Small intestine (tissue), 7 donors: ENCODE measurements around the gene ATP8B3. TPM values are rescaled to one million over a fixed set of nuclear protein-coding genes. Genes with fewer than 3 reads are reported as not detected.
"Not testable (repeated sequence)": the region's sequence is repeated elsewhere in the genome, so short reads cannot be mapped to it uniquely, and the experiment has no call there.

ENCODE experiments used
- DNase-seq, 2 donors: peaks; one replicate each; pipeline versions ENCODE4 v3.0.0 to v3.0.0-alpha.2; 2013
- FAIRE-seq: peaks from 2 replicates; lab custom pipeline; 2012; peaks lifted over from hg19 to GRCh38; lab: Jason Lieb, UNC
- H3K27ac ChIP-seq, 3 donors: one replicate each; pipeline ENCODE4 v1.5.1; 2013; ENCODE audit warnings: low read length in 2 of 3, mild to moderate bottlenecking in 2 of 3, control low read depth in 1 of 3, inconsistent platforms in 1 of 3, low read depth in 1 of 3, moderate library complexity in 1 of 3
- H3K27me3 ChIP-seq, 3 donors: one replicate each; pipeline ENCODE4 v1.6.1; 2013; ENCODE audit warnings: low read length in 3 of 3, inconsistent platforms in 1 of 3; ENCODE audit not compliant: control insufficient read depth in 3 of 3, insufficient read depth in 3 of 3
- H3K36me3 ChIP-seq, 3 donors: one replicate each; pipeline ENCODE4 v1.6.1; 2013; ENCODE audit warnings: low read length in 3 of 3, inconsistent platforms in 1 of 3, low read depth in 1 of 3, mild to moderate bottlenecking in 1 of 3, moderate library complexity in 1 of 3; ENCODE audit not compliant: control insufficient read depth in 3 of 3, insufficient read depth in 2 of 3
- H3K4me1 ChIP-seq, 3 donors: one replicate each; pipeline ENCODE4 v1.6.1; 2013; ENCODE audit warnings: low read length in 2 of 3, inconsistent platforms in 1 of 3, low read depth in 1 of 3, mild to moderate bottlenecking in 1 of 3, moderate library complexity in 1 of 3; ENCODE audit not compliant: control insufficient read depth in 3 of 3, insufficient read depth in 2 of 3
- H3K4me3 ChIP-seq, 3 donors: one replicate each; pipeline ENCODE4 v1.5.1; 2013; ENCODE audit warnings: low read length in 3 of 3, control low read depth in 1 of 3, inconsistent platforms in 1 of 3, low read depth in 1 of 3, mild to moderate bottlenecking in 1 of 3, moderate library complexity in 1 of 3
- H3K9me3 ChIP-seq, 2 donors: one replicate each; pipeline ENCODE4 v1.6.1; 2013; ENCODE audit warnings: low read depth in 1 of 2, low read length in 1 of 2; ENCODE audit not compliant: control insufficient read depth in 2 of 2, insufficient read depth in 1 of 2
- WGBS, 3 donors: extraction: QIAGEN DNeasy Blood & Tissue Kit; methylation state at CpG; one replicate each; pipeline ENCODE4 v1.1.7; 2013; 5-methylcytosine and 5-hydroxymethylcytosine counted together
- polyA plus RNA-seq, 4 donors: library from polyadenylated mRNA; stranded (reverse) in 3 of 4; unstranded in 1 of 4; fragments of 200-250 nt in 3 of 4; fragments of 120-200 nt in 1 of 4; gene quantifications; one replicate each; pipeline versions ENCODE4 v1.2.1 to v1.2.3, GENCODE V29; 2013
- donor health status: healthy with polysubstance abuse.
- donor health status: control.
- donor health status: control.
- donor health status: Bipolar disorder and iron deficiency.
- donor health status: healthy.

ATP8B3 gene
- polyA plus RNA-seq, 4 donors = 0.45 to 0.52 (median 0.47) TPM; not detected in 1

DNA sequence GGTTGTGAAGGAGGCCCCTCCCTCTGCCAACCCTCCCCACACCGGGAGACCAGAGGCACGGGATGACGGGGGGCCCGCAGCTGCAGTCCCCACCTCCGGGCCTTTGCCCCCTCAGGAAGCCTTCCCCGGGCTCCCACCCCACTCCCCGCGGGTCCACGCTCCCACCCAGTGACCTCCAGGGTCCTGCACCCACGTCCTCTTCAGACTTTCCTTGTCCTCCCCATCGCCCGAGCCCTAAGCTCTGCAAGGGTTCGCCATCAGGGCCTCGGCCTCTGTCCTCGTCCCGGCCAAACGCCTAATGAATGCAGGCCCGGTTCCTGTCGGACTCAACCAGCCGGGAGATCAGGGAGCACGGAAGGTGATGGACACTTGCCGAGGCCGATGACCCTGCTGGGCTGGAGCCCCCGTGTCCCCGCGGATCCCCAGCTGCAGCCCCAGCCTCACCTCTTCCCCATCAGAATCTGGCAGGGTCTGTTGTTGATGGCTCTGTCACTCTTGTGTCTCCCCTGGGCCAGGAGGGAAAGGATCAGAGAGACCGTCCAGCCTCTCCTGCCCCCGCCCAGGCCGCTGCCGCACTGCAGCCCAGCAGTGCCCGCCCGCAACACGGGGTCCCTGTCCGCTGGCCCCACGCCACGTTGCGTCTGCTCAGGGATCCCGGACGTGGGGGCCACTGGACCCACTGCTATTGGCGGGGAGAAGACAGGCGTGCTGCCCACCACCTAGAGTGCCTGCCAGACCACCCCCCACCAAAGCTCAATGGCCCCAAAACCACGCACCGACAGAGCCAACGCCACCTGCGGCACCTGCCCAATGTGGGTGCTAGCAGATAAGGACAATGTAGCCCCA lies 5.7 kb downstream of the ATP8B3 start:
- Histone ChIP-seq H3K36me3 (no peaks in the 10 kb centered on the region), H3K9me3 (no peaks in the 10 kb centered on the region), H3K27ac (no peak overlapping the region), H3K27me3 (peaks cover 0 to 2% (median 0%) of the 10 kb centered on the region in 3 donors), H3K4me1 (no peaks in the 10 kb centered on the region), H3K4me3 (no peak overlapping the region)
- no peak for FAIRE-seq
- WGBS, 3 donors = 68 to 80% (median 80%) methylated on average over 40 to 45 of the region's 45 CpGs
- no peak for DNase-seq

DNA sequence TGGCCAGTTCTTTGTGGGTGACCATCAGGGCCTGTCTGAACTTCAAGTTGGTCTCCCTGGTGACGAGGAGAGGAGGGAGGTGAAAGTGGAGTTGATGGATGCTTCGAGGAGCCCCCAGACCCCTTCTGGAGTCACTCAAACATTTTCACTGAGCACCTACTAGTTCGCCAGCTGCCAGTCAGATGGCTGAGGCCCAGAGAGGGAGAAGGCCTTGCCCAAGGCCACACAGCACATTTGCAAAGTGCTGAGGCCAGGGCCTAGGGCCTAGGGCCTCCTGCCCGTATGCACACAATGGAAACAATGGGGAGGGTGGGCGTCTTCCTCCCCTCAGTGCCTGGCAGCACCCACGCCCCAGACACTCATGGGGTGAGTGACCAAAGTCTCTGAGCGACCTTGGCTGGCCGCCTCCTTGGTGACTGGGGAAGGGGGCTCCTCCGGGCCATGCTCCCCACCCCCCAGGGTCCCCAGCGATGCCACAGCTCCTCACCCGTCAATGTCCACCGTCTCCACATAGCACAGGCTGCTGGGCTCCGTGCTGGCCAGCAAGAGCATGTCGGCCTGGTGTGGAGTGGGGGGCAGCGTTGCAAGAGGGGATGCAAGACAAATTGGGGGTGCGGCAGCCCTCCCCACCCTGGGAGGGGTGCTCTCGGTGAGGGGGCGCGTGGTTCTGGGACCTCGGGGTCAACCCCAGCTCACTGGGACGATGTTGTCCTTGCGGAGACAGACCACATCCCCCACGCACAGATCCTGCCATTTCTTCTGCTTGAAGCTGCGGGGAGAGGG lies 6.5 kb downstream of the ATP8B3 start:
- no peak overlapping the region for H3K27ac ChIP-seq
- H3K9me3 ChIP-seq = no peaks in the 10 kb centered on the region
- peaks cover 0 to 2% (median 0%) of the 10 kb centered on the region in 3 donors for H3K27me3 ChIP-seq
- WGBS, 3 donors = 82 to 89% (median 82%) methylated on average over 22 to 24 of the region's 24 CpGs
- no peak for DNase-seq
- no peak for FAIRE-seq
- no peak overlapping the region for H3K4me3 ChIP-seq
- no peaks in the 10 kb centered on the region for H3K4me1 ChIP-seq
- H3K36me3 ChIP-seq = no peaks in the 10 kb centered on the region

DNA sequence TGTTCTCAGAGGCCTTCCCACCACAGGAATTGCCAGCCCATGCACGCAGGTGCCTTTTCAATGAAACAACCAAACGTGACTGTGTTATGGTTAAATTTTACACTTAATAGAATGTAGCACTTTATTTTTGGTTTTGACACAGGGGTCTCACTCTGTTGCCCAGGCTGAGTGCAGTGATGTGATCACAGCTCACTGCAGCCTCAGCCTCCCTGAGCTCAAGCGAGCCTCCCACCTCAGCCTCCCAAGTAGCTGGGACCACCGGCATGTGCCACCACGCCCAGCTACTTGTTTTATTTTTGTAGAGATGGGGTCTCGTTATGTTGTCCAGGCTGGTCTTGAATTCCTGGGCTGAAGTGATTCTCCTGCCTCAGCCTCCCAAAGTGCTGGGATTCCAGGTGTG lies 7.2 kb downstream of the ATP8B3 start:
- 82 to 88% (median 86%) methylated on average over 6 of the region's 6 CpGs for WGBS, 3 donors
- FAIRE-seq (no peak), DNase-seq (no peak)
- no peaks in the 10 kb centered on the region for H3K36me3 ChIP-seq
- no peak overlapping the region for H3K27ac ChIP-seq
- no peak overlapping the region for H3K4me3 ChIP-seq
- H3K4me1 ChIP-seq = no peaks in the 10 kb centered on the region
- H3K9me3 ChIP-seq = no peaks in the 10 kb centered on the region
- peaks cover 0 to under 1% (median 0%) of the 10 kb centered on the region in 3 donors for H3K27me3 ChIP-seq

DNA sequence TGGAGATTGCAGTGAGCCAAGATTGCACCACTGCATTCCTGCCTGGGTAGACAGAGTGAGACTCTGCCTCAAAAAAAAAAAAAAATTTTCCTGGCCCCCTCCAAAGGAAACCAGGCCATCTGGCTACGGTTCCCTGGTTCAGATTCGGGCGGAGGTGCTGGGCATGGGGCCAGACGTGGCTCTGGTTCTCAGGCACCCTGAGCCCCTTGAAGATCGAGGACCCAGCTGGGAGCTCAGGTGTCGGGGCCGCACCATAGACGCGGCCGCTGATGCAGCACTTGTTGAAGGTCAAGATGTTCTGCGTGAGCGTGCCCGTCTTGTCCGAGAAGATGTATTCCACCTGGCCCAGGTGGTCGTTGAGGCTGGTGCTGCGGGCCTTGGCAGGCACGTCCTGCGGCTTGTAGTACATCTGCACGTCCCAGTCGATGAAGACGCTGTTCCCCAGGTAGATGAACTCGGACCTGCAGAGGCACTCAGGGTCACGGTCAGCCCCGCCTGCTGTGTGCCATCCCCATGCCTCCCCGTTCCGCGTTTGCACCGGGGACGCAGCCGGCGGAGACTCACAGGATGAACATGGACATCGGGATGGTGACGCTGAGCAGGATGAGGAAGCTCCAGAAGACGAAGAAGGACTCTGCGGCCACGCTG lies 12.3 kb downstream of the ATP8B3 start:
- DNase-seq = no peak
- H3K4me1 ChIP-seq = no peaks in the 10 kb centered on the region
- H3K9me3 ChIP-seq = no peaks in the 10 kb centered on the region
- H3K36me3 ChIP-seq = no peaks in the 10 kb centered on the region
- 76 to 84% (median 82%) methylated on average over 32 to 36 of the region's 36 CpGs for WGBS, 3 donors
- H3K27me3 ChIP-seq = peaks cover 2 to 21% (median 4%) of the 10 kb centered on the region in 3 donors
- H3K27ac ChIP-seq = no peak overlapping the region
- no peak for FAIRE-seq
- no peak overlapping the region for H3K4me3 ChIP-seq

DNA sequence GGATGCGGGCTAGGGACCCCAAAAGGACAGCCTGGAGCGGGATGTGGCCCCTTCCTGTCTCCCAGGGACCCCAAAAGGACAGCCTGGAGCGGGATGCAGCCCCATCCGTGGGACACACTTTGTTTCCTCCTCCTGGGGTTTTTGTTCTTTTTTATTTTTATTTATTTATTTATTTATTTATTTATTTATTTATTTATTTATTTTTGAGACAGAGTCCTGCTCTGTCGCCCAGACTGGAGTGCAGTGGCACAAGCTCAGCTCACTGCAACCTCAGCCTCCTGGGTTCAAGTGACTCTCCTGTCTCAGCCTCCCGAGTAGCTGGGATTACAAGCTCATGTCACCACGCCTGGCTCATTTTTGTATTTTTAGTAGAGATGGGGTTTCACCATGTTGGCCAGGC lies 14.8 kb downstream of the ATP8B3 start:
- DNase-seq, H3K4me3 ChIP-seq, FAIRE-seq, H3K4me1 ChIP-seq, H3K36me3 ChIP-seq, H3K9me3 ChIP-seq, H3K27ac ChIP-seq: not testable (repeated sequence)
- 71 to 88% (median 80%) methylated on average over 7 of the region's 7 CpGs for WGBS, 3 donors
- peaks cover 2 to 21% (median 4%) of the 10 kb centered on the region in 3 donors for H3K27me3 ChIP-seq

DNA sequence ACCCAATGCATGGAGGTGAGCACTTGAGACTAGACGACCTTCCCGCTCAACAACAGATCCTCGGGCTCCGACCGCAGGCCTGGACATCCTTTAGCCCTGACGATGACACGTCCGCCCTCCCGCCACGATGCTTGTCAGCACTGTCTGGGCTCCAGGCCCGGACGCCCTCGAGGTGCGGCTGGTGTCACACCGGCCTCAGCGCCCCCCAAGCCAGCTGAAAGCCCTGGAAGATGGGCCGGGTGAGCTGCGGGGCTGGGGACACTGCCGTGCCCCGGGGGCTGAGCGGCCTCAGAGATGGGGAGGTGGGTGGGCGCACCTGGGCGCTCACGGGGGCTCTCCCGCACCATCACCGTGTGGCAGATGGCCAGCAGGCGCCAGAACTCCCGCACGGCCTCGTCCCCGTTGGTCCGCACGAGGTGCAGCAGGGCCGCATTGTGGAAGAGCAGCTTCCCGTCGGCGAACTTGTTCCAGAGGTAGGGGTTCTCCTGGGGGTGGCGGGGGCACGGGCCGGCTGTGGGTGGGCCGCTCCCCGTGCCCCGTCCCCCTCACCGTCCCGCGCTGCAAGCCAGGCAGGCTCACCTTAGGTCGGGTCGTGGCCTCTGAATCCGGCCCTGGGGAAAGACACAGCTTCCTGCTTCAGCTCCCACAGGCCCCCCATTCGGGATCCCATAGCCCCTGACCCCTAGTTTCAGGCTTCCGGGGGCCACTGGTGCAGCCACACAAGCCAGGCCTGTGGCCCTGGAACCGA lies 15.5 kb downstream of the ATP8B3 start:
- FAIRE-seq (no peak), DNase-seq (no peak)
- no peak overlapping the region for H3K4me3 ChIP-seq
- H3K9me3 ChIP-seq = no peaks in the 10 kb centered on the region
- H3K36me3 ChIP-seq = no peaks in the 10 kb centered on the region
- no peaks in the 10 kb centered on the region for H3K4me1 ChIP-seq
- 57 to 70% (median 64%) methylated on average over 45 to 52 of the region's 52 CpGs for WGBS, 3 donors
- no peak overlapping the region for H3K27ac ChIP-seq
- peaks cover 2 to 21% (median 4%) of the 10 kb centered on the region in 3 donors for H3K27me3 ChIP-seq

DNA sequence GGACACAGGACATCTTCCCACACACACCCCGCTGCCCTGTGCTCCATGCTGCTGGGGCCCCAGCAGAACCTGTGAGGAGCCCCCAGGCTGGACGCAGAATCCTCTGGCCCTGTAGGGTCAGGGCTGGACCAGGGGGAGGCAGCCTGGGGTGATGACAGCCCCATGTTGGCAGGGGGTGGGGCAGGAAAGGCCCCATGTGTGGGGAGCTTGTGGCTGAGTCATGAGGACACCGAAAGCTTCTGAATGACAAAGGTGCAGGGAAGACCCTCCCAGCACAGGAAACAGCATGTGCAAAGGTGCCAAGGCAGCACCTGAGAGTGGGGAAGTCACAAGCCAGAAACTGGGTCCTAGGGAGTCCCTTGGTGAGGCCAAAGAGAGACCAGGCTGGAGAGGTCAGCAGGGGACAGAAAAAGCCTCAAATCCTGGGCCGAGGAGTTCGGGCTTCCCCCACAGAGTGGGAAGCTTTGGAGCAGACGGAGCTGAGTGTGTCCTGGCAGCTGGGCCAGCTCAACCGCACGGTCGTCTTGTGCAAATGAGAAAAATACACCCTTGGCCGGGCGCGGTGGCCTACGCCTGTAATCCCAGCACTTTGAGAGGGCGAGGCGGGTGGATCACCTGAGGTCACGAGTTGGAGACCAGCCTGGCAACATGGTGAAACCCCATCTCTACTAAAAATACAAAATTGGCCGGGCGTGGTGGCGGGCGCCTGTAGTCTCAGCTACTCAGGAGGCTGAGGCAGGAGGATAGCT lies 17.5 kb downstream of the ATP8B3 start:
- DNase-seq = no peak
- peaks cover 4 to 21% (median 6%) of the 10 kb centered on the region in 3 donors for H3K27me3 ChIP-seq
- WGBS, 3 donors = 45 to 66% (median 50%) methylated on average over 20 of the region's 20 CpGs
- H3K9me3 ChIP-seq = peaks cover 0 to 4% of the 10 kb centered on the region in 2 donors
- H3K27ac ChIP-seq = no peak overlapping the region
- H3K36me3 ChIP-seq = no peaks in the 10 kb centered on the region
- no peak for FAIRE-seq
- no peak overlapping the region for H3K4me3 ChIP-seq
- H3K4me1 ChIP-seq = no peaks in the 10 kb centered on the region
